GM12878 (cell line): ENCODE data around the gene SRSF9. TPM values are rescaled to one million over a fixed set of nuclear protein-coding genes. Genes with fewer than 3 reads are reported as not detected.

Source experiments
- ATAC-seq: fragments of 200-7000 bp; cut with Tn5 transposase; 3 replicates; pipeline ENCODE4 v1.9.1; 2020; ENCODE audit warnings: mild to moderate bottlenecking, moderate library complexity
- BruUV-seq: library from RNA; stranded (reverse); fragments of 400-500 nt; replicated peaks from 2 replicates; lab custom pipeline; 2021; lab: Mats Ljungman, UMichigan
- CTCF ChIA-PET: fragments of 300-600 bp; sonication (Branson Sonifier 250); formaldehyde crosslinking; extraction: SDS; loops from one replicate; lab custom pipeline; 2021; ENCODE audit warnings: inconsistent platforms; lab: Yijun Ruan, JAX
- POLR2A ChIA-PET: fragments of 350-600 bp; formaldehyde crosslinking; extraction: SDS; loops from one replicate; lab custom pipeline; 2021; ENCODE audit warnings: inconsistent platforms; lab: Charles Lee
- RAD21 ChIA-PET: fragments of 300-600 bp; sonication (Branson Sonifier 250); formaldehyde crosslinking; loops from one replicate; lab custom pipeline; 2023; ENCODE audit warnings: antibody characterized with exemption; ENCODE audit not compliant: unreplicated experiment; lab: Charles Lee
- SMC1A ChIA-PET: fragments of 300-600 bp; sonication (Branson Sonifier 250); formaldehyde crosslinking; loops from one replicate; lab custom pipeline; 2023; ENCODE audit not compliant: unreplicated experiment, uncharacterized antibody; lab: Charles Lee
- DNase-seq: peaks from one replicate; pipeline ENCODE4 v3.0.0-alpha.2; 2011; ENCODE audit warnings: low read depth, low spot score
- FAIRE-seq: peaks from 3 replicates; lab custom pipeline; 2011; peaks lifted over from hg19 to GRCh38; lab: Jason Lieb, UNC
- H2AFZ ChIP-seq: 2 replicates; pipeline ENCODE4 v1.6.0; 2011; ENCODE audit warnings: low read depth, low read length, control low read depth; ENCODE audit not compliant: control insufficient read depth
- H3K27ac ChIP-seq: 2 replicates; pipeline ENCODE4 v1.5.1; 2011; ENCODE audit warnings: control low read depth; ENCODE audit not compliant: control insufficient read depth, insufficient read depth
- H3K27me3 ChIP-seq, 2 experiments: replicated peaks in 1 of 2; 2 replicates each; pipeline versions ENCODE4 v1.6.0 to v1.6.1; 2011; ENCODE audit warnings: low read length in 1 of 2; ENCODE audit not compliant: control insufficient read depth in 2 of 2, insufficient read depth in 2 of 2
- H3K36me3 ChIP-seq, 2 experiments: 2 replicates each; pipeline ENCODE4 v1.5.1; 2011; ENCODE audit warnings: low read length in 1 of 2; ENCODE audit not compliant: control insufficient read depth in 2 of 2, insufficient read depth in 2 of 2
- H3K4me1 ChIP-seq: 2 replicates; pipeline ENCODE4 v1.6.1; 2011; ENCODE audit warnings: mild to moderate bottlenecking, low read length, moderate library complexity, mixed read lengths; ENCODE audit not compliant: control insufficient read depth, insufficient read depth
- H3K4me2 ChIP-seq: 2 replicates; pipeline ENCODE4 v1.6.0; 2011; ENCODE audit warnings: control low read depth; ENCODE audit not compliant: control insufficient read depth, insufficient read depth
- H3K4me3 ChIP-seq: fragments of 200-600 bp; sonication (generic); 2 replicates; pipeline ENCODE4 v1.5.1; 2016
- H3K79me2 ChIP-seq: 2 replicates; pipeline ENCODE4 v1.6.0; 2011; ENCODE audit warnings: low read length; ENCODE audit not compliant: control insufficient read depth, insufficient read depth
- H3K9ac ChIP-seq: 2 replicates; pipeline ENCODE4 v1.8.0; 2011; ENCODE audit warnings: low read length, control low read depth, mixed read lengths; ENCODE audit not compliant: control insufficient read depth, insufficient read depth
- H3K9me3 ChIP-seq: replicated peaks from 3 replicates; pipeline ENCODE4 v1.5.1; 2011; ENCODE audit warnings: mild to moderate bottlenecking, low read length; ENCODE audit not compliant: control insufficient read depth, insufficient read depth
- H4K20me1 ChIP-seq: 2 replicates; pipeline ENCODE4 v1.6.0; 2011; ENCODE audit not compliant: control insufficient read depth, insufficient read depth
- BHLHE40 ChIP-seq, 2 experiments: fragments of 450-650 bp in 1 of 2; IDR thresholded peaks; 2 replicates each; pipeline ENCODE4 v1.6.1; 2011 to 2017; ENCODE audit warnings: low read depth in 2 of 2, borderline replicate concordance in 1 of 2, improper control_type of control experiment in 1 of 2, low read length in 1 of 2, mild to moderate bottlenecking in 1 of 2
- CBX5 ChIP-seq: sonication (generic); IDR thresholded peaks from 2 replicates; pipeline ENCODE4 v1.6.1; 2016; ENCODE audit warnings: low read depth, moderate library complexity, mild to moderate bottlenecking, inconsistent platforms
- CHD2 ChIP-seq: IDR thresholded peaks from 2 replicates; pipeline ENCODE4 v1.6.1; 2011; ENCODE audit warnings: low read depth, low read length, improper control_type of control experiment, borderline replicate concordance
- CREM ChIP-seq: IDR thresholded peaks from 2 replicates; pipeline ENCODE4 v1.6.1; 2014; ENCODE audit warnings: antibody characterized with exemption, low read depth
- EGR1 ChIP-seq, 2 experiments: IDR thresholded peaks; 1 replicate in 1 of 2; 2 replicates in 1 of 2; pipeline ENCODE4 v1.6.1; 2011 to 2012; ENCODE audit warnings: low read depth in 2 of 2, low read length in 2 of 2, borderline replicate concordance in 1 of 2, mild to moderate bottlenecking in 1 of 2, moderate library complexity in 1 of 2
- NR2F1 ChIP-seq: fragments of 450-650 bp; conservative IDR thresholded peaks from 2 replicates; pipeline ENCODE4 v1.6.1; 2017; ENCODE audit warnings: mild to moderate bottlenecking
- SPI1 ChIP-seq: IDR thresholded peaks from 2 replicates; pipeline ENCODE4 v1.6.1; 2011; ENCODE audit warnings: low read depth, mild to moderate bottlenecking, low read length, moderate library complexity, borderline replicate concordance; ENCODE audit not compliant: insufficient read depth
- WGBS: methylation state at CpG from one replicate; pipeline ENCODE4 v1.1.6; 2016; ENCODE audit warnings: low lambda C conversion rate; ENCODE audit not compliant: insufficient replicate concordance, insufficient coverage; ENCODE audit errors: missing lambda C conversion rate; 5-methylcytosine and 5-hydroxymethylcytosine counted together
- in situ Hi-C: fragments of 300-500 bp; cut with MboI; formaldehyde crosslinking; loops from 9 replicates; pipeline ENCODE4 v1.14.3; 2018; ENCODE audit warnings: mixed read lengths
- intact Hi-C: fragments of 100-400 bp; cut with micrococcal nuclease; formaldehyde crosslinking; loops from one replicate; pipeline ENCODE4 v1.14.2; 2022; ENCODE audit not compliant: unreplicated experiment
- polyA plus RNA-seq, 11 experiments: library from polyadenylated mRNA; depleted of rRNA in 4 of 11; unstranded in 6 of 11; stranded (reverse) in 5 of 11; fragments of >200 nt; fragmentation: Nextera tagmentation in 4 of 11; fragmentation: Illumina TruSeq in 1 of 11; extraction: Ambion mirVana in 4 of 11; extraction: Trizol in 1 of 11; gene quantifications; 1 replicate in 1 of 11; 2 replicates in 10 of 11; pipeline versions ENCODE4 v1.2.1 to v1.2.3, GENCODE V29; 2011 to 2016; ENCODE audit warnings: inconsistent platforms in 2 of 11, missing spikeins in 2 of 11, low read depth in 1 of 11
- total RNA-seq, 4 experiments: library from RNA; depleted of rRNA in 3 of 4; stranded (reverse); fragments of >200 nt in 3 of 4; fragmentation: Illumina TruSeq in 1 of 4; extraction: Trizol in 1 of 4; gene quantifications; 2 replicates each; pipeline versions ENCODE4 v1.2.1 to v1.2.3, GENCODE V29; 2013 to 2021
- TF ChIP-seq, protein P1 (sequence below), 3 experiments: IDR thresholded peaks in 2 of 3; conservative IDR thresholded peaks in 1 of 3; 2 replicates each; pipeline ENCODE4 v1.5.1; 2011; ENCODE audit warnings: low read depth in 3 of 3, low read length in 3 of 3, mild to moderate bottlenecking in 3 of 3, control low read depth in 2 of 3, moderate library complexity in 2 of 3, inconsistent platforms in 1 of 3, mixed read lengths in 1 of 3; ENCODE audit not compliant: control insufficient read depth in 2 of 3, insufficient read depth in 1 of 3; ENCODE audit errors: extremely low read depth in 1 of 3
- TF ChIP-seq, protein P2 (sequence below): fragments of 450-650 bp; formaldehyde crosslinking; IDR thresholded peaks from 2 replicates; pipeline ENCODE4 v1.5.0; 2022; ENCODE audit warnings: mild to moderate bottlenecking, missing genetic modification characterization
- TF ChIP-seq, protein P3 (sequence below): fragments of 450-650 bp; IDR thresholded peaks from 2 replicates; pipeline ENCODE4 v1.6.1; 2017; ENCODE audit warnings: low read depth, mild to moderate bottlenecking, moderate library complexity

The SRSF9 gene
- total and polyA plus RNA-seq, 10 of the 15 experiments (the other 5 are each of a cell fraction or from before 2014, with no cell fraction given), result 56.2 to 510 (median 186) TPM

DNA sequence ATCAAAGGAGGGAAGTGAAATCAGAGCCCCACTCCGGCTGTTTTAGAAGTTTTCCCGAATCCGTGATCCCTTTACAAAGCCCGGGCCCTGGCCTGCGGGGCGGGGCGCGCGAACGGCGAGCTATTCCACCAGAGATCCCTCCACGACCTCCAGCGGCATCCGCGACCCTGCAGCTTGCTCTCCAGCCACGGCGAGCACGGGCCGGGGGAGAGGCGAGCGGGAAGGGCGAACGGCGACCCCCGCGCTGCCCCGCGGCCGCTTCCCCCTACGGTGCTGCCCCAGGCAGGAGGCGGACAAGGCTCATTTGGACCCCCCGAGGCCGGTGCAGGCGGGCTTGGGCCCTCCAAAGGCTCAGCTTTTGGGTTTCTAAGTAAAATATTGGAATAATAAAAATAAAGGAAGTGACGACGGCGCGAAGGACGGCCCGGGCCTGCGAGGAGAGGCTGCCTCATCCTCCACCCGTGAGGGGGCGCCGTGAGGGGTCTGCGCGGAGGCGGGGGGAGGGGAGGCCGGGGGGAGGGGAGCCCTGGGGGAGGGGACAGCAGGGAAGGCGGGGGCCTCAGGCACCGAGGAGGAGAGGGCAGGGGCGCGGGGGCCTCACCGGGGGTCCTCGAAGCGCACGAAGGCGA, 613 bp downstream of the SRSF9 start:
- Histone ChIP-seq H3K27ac (peak overlapping the region; percentile 80), H3K36me3 (peaks cover 1 to 18% of the 10 kb centered on the region in 2 experiments), H3K4me3 (peak overlapping the region; percentile 87), H3K9me3 (no peaks in the 10 kb centered on the region), H4K20me1 (peaks cover 10% of the 10 kb centered on the region), H3K9ac (peak overlapping the region; percentile 84), H2AFZ (peak overlapping the region; percentile 67), H3K4me1 (peaks cover 12% of the 10 kb centered on the region), H3K27me3 (no peaks in the 10 kb centered on the region), H3K79me2 (peaks cover 49% of the 10 kb centered on the region), H3K4me2 (peak overlapping the region; percentile 80)
- TF ChIP-seq EGR1 (IDR thresholded peaks at IDR 0.05; ENCODE audit: borderline replicate concordance in 1 of 2, low read depth in 2 of 2, low read length in 2 of 2) (peak in 1 of 2 experiments; percentile 55; a peak in 1 of 3 replicates), SPI1 (peak; percentile 36; the same call in 1 of the 2 replicates), CREM (0 out of 2 replicates have a peak, but pooled peaks have one; percentile 8), NR2F1 (0 out of 2 replicates have a peak, but pooled peaks have one; percentile 10), CBX5 (peak; percentile 20; the same call in 1 of the 2 replicates), BHLHE40 (IDR thresholded peaks at IDR 0.05; ENCODE audit: borderline replicate concordance in 1 of 2, low read depth in 2 of 2, low read length in 1 of 2) (0 out of 4 replicates have a peak, but pooled peaks of 1 of the 2 experiments have one; percentile 2), CHD2 (0 out of 2 replicates have a peak, but pooled peaks have one; percentile 42)
- TF ChIP-seq, protein P1, sequence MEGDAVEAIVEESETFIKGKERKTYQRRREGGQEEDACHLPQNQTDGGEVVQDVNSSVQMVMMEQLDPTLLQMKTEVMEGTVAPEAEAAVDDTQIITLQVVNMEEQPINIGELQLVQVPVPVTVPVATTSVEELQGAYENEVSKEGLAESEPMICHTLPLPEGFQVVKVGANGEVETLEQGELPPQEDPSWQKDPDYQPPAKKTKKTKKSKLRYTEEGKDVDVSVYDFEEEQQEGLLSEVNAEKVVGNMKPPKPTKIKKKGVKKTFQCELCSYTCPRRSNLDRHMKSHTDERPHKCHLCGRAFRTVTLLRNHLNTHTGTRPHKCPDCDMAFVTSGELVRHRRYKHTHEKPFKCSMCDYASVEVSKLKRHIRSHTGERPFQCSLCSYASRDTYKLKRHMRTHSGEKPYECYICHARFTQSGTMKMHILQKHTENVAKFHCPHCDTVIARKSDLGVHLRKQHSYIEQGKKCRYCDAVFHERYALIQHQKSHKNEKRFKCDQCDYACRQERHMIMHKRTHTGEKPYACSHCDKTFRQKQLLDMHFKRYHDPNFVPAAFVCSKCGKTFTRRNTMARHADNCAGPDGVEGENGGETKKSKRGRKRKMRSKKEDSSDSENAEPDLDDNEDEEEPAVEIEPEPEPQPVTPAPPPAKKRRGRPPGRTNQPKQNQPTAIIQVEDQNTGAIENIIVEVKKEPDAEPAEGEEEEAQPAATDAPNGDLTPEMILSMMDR (IDR thresholded peaks at IDR 0.05 in 2 of 3, conservative IDR thresholded peaks at IDR 0.05 in 1 of 3; ENCODE audit: control insufficient read depth in 2 of 3, extremely low read depth in 1 of 3, insufficient read depth in 1 of 3, low read depth in 3 of 3, low read length in 3 of 3), result peak in 1 of 3 experiments; percentile 21; a peak in 2 of 6 replicates
- TF ChIP-seq, protein P2, sequence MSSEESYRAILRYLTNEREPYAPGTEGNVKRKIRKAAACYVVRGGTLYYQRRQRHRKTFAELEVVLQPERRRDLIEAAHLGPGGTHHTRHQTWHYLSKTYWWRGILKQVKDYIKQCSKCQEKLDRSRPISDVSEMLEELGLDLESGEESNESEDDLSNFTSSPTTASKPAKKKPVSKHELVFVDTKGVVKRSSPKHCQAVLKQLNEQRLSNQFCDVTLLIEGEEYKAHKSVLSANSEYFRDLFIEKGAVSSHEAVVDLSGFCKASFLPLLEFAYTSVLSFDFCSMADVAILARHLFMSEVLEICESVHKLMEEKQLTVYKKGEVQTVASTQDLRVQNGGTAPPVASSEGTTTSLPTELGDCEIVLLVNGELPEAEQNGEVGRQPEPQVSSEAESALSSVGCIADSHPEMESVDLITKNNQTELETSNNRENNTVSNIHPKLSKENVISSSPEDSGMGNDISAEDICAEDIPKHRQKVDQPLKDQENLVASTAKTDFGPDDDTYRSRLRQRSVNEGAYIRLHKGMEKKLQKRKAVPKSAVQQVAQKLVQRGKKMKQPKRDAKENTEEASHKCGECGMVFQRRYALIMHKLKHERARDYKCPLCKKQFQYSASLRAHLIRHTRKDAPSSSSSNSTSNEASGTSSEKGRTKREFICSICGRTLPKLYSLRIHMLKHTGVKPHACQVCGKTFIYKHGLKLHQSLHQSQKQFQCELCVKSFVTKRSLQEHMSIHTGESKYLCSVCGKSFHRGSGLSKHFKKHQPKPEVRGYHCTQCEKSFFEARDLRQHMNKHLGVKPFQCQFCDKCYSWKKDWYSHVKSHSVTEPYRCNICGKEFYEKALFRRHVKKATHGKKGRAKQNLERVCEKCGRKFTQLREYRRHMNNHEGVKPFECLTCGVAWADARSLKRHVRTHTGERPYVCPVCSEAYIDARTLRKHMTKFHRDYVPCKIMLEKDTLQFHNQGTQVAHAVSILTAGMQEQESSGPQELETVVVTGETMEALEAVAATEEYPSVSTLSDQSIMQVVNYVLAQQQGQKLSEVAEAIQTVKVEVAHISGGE (CRISPR knock-in tag), result no peak
- TF ChIP-seq, protein P3, sequence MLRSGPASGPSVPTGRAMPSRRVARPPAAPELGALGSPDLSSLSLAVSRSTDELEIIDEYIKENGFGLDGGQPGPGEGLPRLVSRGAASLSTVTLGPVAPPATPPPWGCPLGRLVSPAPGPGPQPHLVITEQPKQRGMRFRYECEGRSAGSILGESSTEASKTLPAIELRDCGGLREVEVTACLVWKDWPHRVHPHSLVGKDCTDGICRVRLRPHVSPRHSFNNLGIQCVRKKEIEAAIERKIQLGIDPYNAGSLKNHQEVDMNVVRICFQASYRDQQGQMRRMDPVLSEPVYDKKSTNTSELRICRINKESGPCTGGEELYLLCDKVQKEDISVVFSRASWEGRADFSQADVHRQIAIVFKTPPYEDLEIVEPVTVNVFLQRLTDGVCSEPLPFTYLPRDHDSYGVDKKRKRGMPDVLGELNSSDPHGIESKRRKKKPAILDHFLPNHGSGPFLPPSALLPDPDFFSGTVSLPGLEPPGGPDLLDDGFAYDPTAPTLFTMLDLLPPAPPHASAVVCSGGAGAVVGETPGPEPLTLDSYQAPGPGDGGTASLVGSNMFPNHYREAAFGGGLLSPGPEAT, result no peak
- no peak for FAIRE-seq
- POLR2A ChIA-PET, result interaction anchor here (0.6 to 1.8 kb wide), 11 partner anchors 11 to 440 kb away, joined by 3 to 8 read pairs (median 3); partner anchors contain the start of genes COQ5, DYNLL1 and SIRT4
- in situ Hi-C loops, result no loop called here
- 3% methylated on average over 38 of the region's 57 CpGs for WGBS
- CTCF ChIA-PET, result interaction anchor here (0.6 to 5.9 kb wide), 15 partner anchors 10 to 581 kb away, joined by 3 to 39 read pairs (median 4); partner anchors contain the start of genes COX6A1 and POP5
- RAD21 ChIA-PET, result interaction anchor here (0.6 to 1.9 kb wide), 3 partner anchors 27 to 225 kb away, joined by 4 to 8 read pairs (median 4); partner anchors contain the start of gene DYNLL1
- no TSS peak for BruUV-seq
- SMC1A ChIA-PET, result interaction anchor here (0.6 to 2.8 kb wide), 9 partner anchors 10 to 81 kb away, joined by 3 to 10 read pairs (median 3); partner anchors contain the start of gene DYNLL1
- intact Hi-C loops, result loop anchor here (1.0 to 2.0 kb wide), 4 partner anchors 22 to 65 kb away; partner anchors contain the start of genes COX6A1, DYNLL1, GATC and RNF10
- DNase-seq, result no peak
- peak; percentile 57 for ATAC-seq
